Transverse colon (tissue), 4 donors: ENCODE results near the gene CENPC. TPM values are rescaled to one million over a fixed set of nuclear protein-coding genes. Genes with fewer than 3 reads are reported as not detected.

ENCODE experiments used
- DNase-seq: peaks from one replicate; pipeline ENCODE4 v3.0.0-alpha.2; 2019
- H3K27ac ChIP-seq, 4 donors: fragments of 200-600 bp; sonication (generic); 2 replicates each; pipeline ENCODE4 v1.5.1; 2016 to 2018; ENCODE audit warnings: inconsistent platforms in 4 of 4
- H3K27me3 ChIP-seq: fragments of 200-600 bp; sonication (generic); 2 replicates; pipeline ENCODE4 v1.5.1; 2017; ENCODE audit warnings: inconsistent platforms
- H3K36me3 ChIP-seq, 4 donors: fragments of 200-600 bp; sonication (generic); 2 replicates each; pipeline ENCODE4 v1.5.1; 2017 to 2019; ENCODE audit warnings: inconsistent platforms in 4 of 4
- H3K4me1 ChIP-seq, 4 donors: fragments of 200-600 bp; sonication (generic); 2 replicates each; pipeline ENCODE4 v1.5.1; 2017 to 2020; ENCODE audit warnings: inconsistent platforms in 4 of 4
- H3K4me3 ChIP-seq, 4 donors: fragments of 200-600 bp; sonication (generic); 1 replicate in 1 of 4; 2 replicates in 3 of 4; pipeline versions ENCODE4 v1.5.1 to v1.6.1; 2017 to 2019; ENCODE audit warnings: inconsistent platforms in 4 of 4
- H3K9me3 ChIP-seq, 2 donors: fragments of 200-600 bp; sonication (generic); 2 replicates each; pipeline ENCODE4 v1.5.1; 2017 to 2019; ENCODE audit warnings: inconsistent platforms in 2 of 2
- EP300 ChIP-seq: sonication (generic); formaldehyde crosslinking; IDR thresholded peaks from one replicate; pipeline ENCODE4 v1.6.1; 2017; ENCODE audit warnings: antibody characterized with exemption, low read depth
- POLR2A ChIP-seq: fragments of 450-650 bp; IDR thresholded peaks from one replicate; pipeline ENCODE4 v1.6.1; 2016; ENCODE audit warnings: antibody characterized with exemption, mild to moderate bottlenecking, moderate library complexity
- POLR2AphosphoS5 ChIP-seq, 3 donors: sonication (generic); formaldehyde crosslinking; IDR thresholded peaks; one replicate each; pipeline ENCODE4 v1.6.1; 2016; ENCODE audit warnings: antibody characterized with exemption in 3 of 3
- WGBS, 2 donors: methylation state at CpG; one replicate each; pipeline ENCODE4 v1.1.5; 2018; ENCODE audit warnings: low coverage in 1 of 2; 5-methylcytosine and 5-hydroxymethylcytosine counted together
- in situ Hi-C, 4 donors: fragments of 200-750 bp; cut with MboI; loops; one replicate each; pipeline versions ENCODE4 v1.15.0 to v1.15.1; 2017; ENCODE audit warnings: low sequenced_read_pairs in 3 of 4, low pct_ligation_motif_present in 1 of 4, low pct_unique_long_range_greater_than_20kb in 1 of 4
- intact Hi-C: fragments of 100-400 bp; cut with DNase I; formaldehyde crosslinking; loops from one replicate; pipeline ENCODE4 v1.15.1; 2023; ENCODE audit warnings: low total_unique reads
- total RNA-seq, 4 donors: library from RNA; depleted of rRNA; stranded (reverse); fragments of >200 nt; gene quantifications; one replicate each; pipeline ENCODE4 v1.1.0, GENCODE V29; 2016
- TF ChIP-seq, protein P1 (sequence below), 5 experiments: fragments of 200-600 bp in 3 of 5; fragments of 450-650 bp in 2 of 5; sonication (generic) in 3 of 5; IDR thresholded peaks; 1 replicate in 2 of 5; 2 replicates in 3 of 5; pipeline ENCODE4 v1.5.1; 2016 to 2017; ENCODE audit warnings: antibody characterized with exemption in 5 of 5, inconsistent platforms in 3 of 5, mild to moderate bottlenecking in 2 of 5, moderate library complexity in 1 of 5

CENPC gene, protein sequence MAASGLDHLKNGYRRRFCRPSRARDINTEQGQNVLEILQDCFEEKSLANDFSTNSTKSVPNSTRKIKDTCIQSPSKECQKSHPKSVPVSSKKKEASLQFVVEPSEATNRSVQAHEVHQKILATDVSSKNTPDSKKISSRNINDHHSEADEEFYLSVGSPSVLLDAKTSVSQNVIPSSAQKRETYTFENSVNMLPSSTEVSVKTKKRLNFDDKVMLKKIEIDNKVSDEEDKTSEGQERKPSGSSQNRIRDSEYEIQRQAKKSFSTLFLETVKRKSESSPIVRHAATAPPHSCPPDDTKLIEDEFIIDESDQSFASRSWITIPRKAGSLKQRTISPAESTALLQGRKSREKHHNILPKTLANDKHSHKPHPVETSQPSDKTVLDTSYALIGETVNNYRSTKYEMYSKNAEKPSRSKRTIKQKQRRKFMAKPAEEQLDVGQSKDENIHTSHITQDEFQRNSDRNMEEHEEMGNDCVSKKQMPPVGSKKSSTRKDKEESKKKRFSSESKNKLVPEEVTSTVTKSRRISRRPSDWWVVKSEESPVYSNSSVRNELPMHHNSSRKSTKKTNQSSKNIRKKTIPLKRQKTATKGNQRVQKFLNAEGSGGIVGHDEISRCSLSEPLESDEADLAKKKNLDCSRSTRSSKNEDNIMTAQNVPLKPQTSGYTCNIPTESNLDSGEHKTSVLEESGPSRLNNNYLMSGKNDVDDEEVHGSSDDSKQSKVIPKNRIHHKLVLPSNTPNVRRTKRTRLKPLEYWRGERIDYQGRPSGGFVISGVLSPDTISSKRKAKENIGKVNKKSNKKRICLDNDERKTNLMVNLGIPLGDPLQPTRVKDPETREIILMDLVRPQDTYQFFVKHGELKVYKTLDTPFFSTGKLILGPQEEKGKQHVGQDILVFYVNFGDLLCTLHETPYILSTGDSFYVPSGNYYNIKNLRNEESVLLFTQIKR
- 10 to 100 TPM; 16.1 to 39.5 (median 23.4) TPM for total RNA-seq

DNA sequence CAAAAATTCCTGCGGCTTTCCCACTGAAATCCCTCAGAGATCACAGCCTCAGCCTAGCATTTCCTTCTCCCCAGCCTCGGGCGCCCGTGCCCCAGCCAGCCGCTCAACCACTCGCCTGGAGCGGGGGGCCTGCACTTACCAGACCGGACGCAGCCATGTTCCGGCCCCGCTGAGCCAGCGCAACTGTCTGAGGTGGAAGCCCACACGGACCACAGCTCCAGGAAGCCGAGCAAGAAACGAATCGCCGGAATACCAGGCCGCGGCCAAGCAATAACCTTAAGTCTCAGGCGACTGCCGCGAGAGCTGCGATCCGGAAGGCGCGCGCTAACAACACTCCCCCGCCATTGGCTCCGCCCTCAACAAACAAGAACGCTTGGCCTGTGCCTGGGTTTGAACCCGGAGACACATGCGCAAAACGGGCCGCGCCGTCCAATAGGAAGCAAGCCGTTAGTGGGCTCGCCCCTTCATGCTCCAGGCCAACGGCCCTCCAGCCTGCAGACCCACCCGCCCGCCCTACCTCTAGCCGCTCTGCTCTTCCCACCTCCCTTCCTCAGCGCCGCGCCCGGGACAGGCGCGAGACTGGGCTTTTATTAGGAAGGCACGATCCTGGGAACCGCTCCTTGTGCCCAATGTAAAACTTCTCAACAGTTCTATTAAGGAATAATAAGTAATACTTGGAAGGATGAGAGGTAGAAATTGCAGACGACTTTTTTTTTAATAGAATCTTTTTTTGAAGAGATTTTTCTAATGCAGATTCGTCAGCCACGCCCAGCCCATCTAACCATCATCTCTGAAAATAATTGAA, at the start of gene CENPC:
Gene CENPC, minus strand, starts transcription at position 305 of the 805 bp plus-strand sequence. Its CDS starts 148 bp downstream, at position 157.
- DNase-seq = peak; percentile 97
- peaks cover 6 to 33% (median 8%) of the 10 kb centered on the region in 4 donors for H3K4me1 ChIP-seq
- no peaks in the 10 kb centered on the region for H3K27me3 ChIP-seq
- peak within 1 kb of the TSS; percentile 93 to 97 (median 95) for H3K27ac ChIP-seq
- H3K4me3 ChIP-seq = peak within 1 kb of the TSS; percentile 70 to 85 (median 82)
- H3K36me3 ChIP-seq = peaks cover 0 to 9% (median 0%) of the 10 kb centered on the region in 4 donors
- TF ChIP-seq POLR2AphosphoS5 (IDR thresholded peaks at IDR 0.05) = peak; percentile 84 to 95 (median 93)
- TF ChIP-seq POLR2A = peak; percentile 92
- TF ChIP-seq, protein P1, sequence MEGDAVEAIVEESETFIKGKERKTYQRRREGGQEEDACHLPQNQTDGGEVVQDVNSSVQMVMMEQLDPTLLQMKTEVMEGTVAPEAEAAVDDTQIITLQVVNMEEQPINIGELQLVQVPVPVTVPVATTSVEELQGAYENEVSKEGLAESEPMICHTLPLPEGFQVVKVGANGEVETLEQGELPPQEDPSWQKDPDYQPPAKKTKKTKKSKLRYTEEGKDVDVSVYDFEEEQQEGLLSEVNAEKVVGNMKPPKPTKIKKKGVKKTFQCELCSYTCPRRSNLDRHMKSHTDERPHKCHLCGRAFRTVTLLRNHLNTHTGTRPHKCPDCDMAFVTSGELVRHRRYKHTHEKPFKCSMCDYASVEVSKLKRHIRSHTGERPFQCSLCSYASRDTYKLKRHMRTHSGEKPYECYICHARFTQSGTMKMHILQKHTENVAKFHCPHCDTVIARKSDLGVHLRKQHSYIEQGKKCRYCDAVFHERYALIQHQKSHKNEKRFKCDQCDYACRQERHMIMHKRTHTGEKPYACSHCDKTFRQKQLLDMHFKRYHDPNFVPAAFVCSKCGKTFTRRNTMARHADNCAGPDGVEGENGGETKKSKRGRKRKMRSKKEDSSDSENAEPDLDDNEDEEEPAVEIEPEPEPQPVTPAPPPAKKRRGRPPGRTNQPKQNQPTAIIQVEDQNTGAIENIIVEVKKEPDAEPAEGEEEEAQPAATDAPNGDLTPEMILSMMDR (IDR thresholded peaks at IDR 0.05) = no peak
- H3K9me3 ChIP-seq = no peaks in the 10 kb centered on the region
- WGBS, 2 donors = 1 to 2% methylated on average over 13 to 53 of the region's 53 CpGs
- in situ Hi-C loops (loop anchor here in 1 of 4 donors (10.0 kb wide), 1 partner anchor 149 kb away; no protein-coding TSS in a partner anchor), intact Hi-C loops (no loop called here)

DNA sequence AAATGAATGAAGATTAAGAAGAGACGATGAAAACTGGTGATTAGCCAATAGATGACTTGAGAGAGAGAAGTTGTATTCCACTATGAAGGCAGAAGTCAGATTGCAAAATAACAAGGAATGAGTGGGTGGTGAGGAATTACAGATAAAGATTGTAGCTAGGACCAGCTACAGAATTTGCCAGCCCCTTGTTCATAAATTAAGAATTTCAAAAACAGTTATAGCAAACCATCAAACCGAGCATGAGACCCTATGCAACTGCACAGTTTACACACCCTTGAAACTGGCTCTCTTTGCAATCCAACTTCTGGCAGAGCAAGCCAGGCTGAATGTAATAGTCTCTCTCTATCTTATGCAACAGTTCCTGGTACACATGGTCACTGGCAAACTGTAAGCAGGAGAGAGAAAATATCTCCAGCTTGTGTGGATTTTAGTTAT, 48.5 kb upstream of the CENPC start:
- WGBS, 2 donors = 65% methylated on average over 2 of the region's 2 CpGs
- Histone ChIP-seq H3K9me3 (no peaks in the 10 kb centered on the region), H3K4me1 (no peaks in the 10 kb centered on the region), H3K27me3 (no peaks in the 10 kb centered on the region), H3K27ac (no peak overlapping the region), H3K36me3 (no peaks in the 10 kb centered on the region), H3K4me3 (no peak overlapping the region)
- intact Hi-C loops = no loop called here
- in situ Hi-C loops = no loop called here
- no peak for DNase-seq
- TF ChIP-seq POLR2AphosphoS5 (IDR thresholded peaks at IDR 0.05) (no peak), POLR2A (no peak), EP300 (no peak)
- TF ChIP-seq, protein P1 (IDR thresholded peaks at IDR 0.05) = no peak

DNA sequence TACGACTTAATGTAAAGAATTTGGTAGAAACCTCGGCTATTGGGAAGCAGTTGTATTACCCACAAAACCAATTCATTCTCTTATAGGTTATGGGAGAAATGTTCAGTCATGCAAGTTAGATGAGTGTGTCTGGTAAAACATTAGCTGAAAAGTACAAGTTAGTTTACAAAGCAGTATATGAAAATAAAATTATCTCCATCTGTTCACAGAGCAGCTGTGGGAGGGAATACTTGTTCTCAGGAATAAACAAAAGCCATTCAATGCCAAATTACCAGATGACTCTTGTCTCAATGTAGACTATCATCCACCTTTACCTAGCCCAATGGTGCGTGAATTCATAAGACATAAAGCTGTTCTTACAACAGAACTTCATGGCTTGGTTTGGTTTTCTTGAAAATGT, 41.9 kb upstream of the CENPC start:
- Histone ChIP-seq H3K4me1 (no peaks in the 10 kb centered on the region), H3K4me3 (no peak overlapping the region), H3K9me3 (no peaks in the 10 kb centered on the region), H3K27ac (no peak overlapping the region), H3K36me3 (no peaks in the 10 kb centered on the region), H3K27me3 (no peaks in the 10 kb centered on the region)
- in situ Hi-C loops (no loop called here), intact Hi-C loops (no loop called here)
- no peak for DNase-seq
- TF ChIP-seq POLR2AphosphoS5 (IDR thresholded peaks at IDR 0.05) = no peak
- no peak for TF ChIP-seq POLR2A
- TF ChIP-seq, protein P1 (IDR thresholded peaks at IDR 0.05) = no peak
- TF ChIP-seq EP300 = no peak
- WGBS, 2 donors = 77 to 82% methylated on average over 2 to 3 of the region's 3 CpGs
